Activated T-cell treated with anti-CD3 and anti-CD28 coated beads, Interleukin-2, amount 50 U/mL, for 72 hours (primary cell): Measurements from ENCODE around the gene FIBCD1. TPM values are rescaled to one million over a fixed set of nuclear protein-coding genes. Genes with fewer than 3 reads are reported as not detected.

ENCODE experiments used
- ATAC-seq, 2 donors: fragments of 150-1000 bp; cut with Tn5 transposase; replicated peaks in 1 of 2; 2 replicates each; pipeline ENCODE4 v1.10.0; 2021; ENCODE audit warnings: moderate library complexity in 2 of 2, mild to moderate bottlenecking in 1 of 2
- DNase-seq, 2 donors: peaks; one replicate each; pipeline ENCODE4 v3.0.0; 2021 to 2022; ENCODE audit warnings: mixed read lengths in 1 of 2
- H3K27ac Mint-ChIP-seq: one replicate; pipeline ENCODE4 v1.8.0; 2022; ENCODE audit warnings: mild to moderate bottlenecking, moderate library complexity, mixed read lengths
- H3K27me3 Mint-ChIP-seq: one replicate; pipeline ENCODE4 v1.8.0; 2022; ENCODE audit warnings: low read depth, mixed read lengths
- H3K36me3 Mint-ChIP-seq, 2 donors: one replicate each; pipeline ENCODE4 v1.8.0; 2022; ENCODE audit warnings: mixed read lengths in 2 of 2, mild to moderate bottlenecking in 1 of 2; ENCODE audit not compliant: insufficient read depth in 2 of 2
- H3K4me1 Mint-ChIP-seq: one replicate; pipeline ENCODE4 v1.8.0; 2022; ENCODE audit warnings: low read depth, mixed read lengths
- H3K4me3 Mint-ChIP-seq, 2 donors: one replicate each; pipeline ENCODE4 v1.8.0; 2022; ENCODE audit warnings: mild to moderate bottlenecking in 2 of 2, mixed read lengths in 2 of 2, moderate library complexity in 2 of 2
- H3K9me3 Mint-ChIP-seq, 2 donors: one replicate each; pipeline ENCODE4 v1.8.0; 2022; ENCODE audit warnings: mixed read lengths in 2 of 2
- total RNA-seq, 2 donors: library from RNA; stranded (reverse); gene quantifications; one replicate each; pipeline ENCODE4 v1.2.3, GENCODE V29; 2022

Gene FIBCD1
- total RNA-seq, 2 donors from 2014 or later: not detected

DNA sequence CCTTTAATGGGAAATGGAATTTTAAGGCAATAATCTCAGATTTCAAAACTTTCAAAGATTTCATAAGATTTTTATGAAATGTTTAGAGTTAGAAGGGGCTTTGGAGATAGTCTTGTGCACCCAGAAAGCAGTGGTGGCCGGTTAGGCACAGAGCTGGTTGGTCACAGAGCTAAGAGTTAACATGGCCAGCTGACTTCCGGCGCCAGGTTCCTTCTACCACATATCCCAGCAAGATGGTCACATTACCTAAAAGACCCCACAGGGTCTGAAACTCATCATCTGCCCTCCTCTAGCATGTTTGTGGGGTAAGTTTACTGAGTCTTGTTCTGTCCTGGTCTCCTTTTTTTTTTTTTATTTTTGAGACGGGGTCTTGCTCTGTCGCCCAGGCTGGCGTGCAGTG lies 61.7 kb downstream of the FIBCD1 start:
- ATAC-seq (no peak), DNase-seq (no peak)

GRCh38 chr9:130874783-130875182 lies 64.3 kb downstream of the FIBCD1 start:
- Mint-ChIP-seq H3K4me1 (no peaks in the 10 kb centered on the region), H3K27ac (no peak overlapping the region), H3K4me3 (no peak overlapping the region), H3K9me3 (no peaks in the 10 kb centered on the region), H3K36me3 (peaks cover 2 to 3% of the 10 kb centered on the region in 2 donors), H3K27me3 (no peaks in the 10 kb centered on the region)
- DNase-seq (no peak), ATAC-seq (no peak)

More for the DNA sequence above, 61.7 kb downstream of the FIBCD1 start:
- no peak overlapping the region for H3K4me3 Mint-ChIP-seq
- no peak overlapping the region for H3K27ac Mint-ChIP-seq
- H3K9me3 Mint-ChIP-seq: no peaks in the 10 kb centered on the region
- no peaks in the 10 kb centered on the region for H3K4me1 Mint-ChIP-seq
- peaks cover 3% of the 10 kb centered on the region in 2 donors for H3K36me3 Mint-ChIP-seq
- no peaks in the 10 kb centered on the region for H3K27me3 Mint-ChIP-seq

DNA sequence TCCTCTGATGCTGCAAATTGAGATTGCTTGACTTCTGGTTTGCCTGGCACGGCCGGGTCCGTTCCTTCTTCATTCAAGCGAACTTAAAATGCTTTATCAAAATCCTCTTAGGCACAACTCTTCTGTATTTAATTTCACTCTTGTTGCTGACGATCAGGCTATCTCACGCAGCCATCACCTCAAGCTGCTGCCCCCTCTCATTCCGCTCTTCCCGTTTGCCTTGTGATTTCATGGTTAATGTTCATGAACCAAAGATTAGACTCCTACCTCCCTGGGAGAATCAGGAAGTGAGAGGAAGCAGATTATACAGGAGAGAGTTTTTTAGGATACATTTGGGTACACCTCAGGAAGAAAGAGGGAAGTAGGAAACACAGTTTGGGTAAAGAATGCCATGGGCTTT lies 65.1 kb downstream of the FIBCD1 start:
- no peaks in the 10 kb centered on the region for H3K27me3 Mint-ChIP-seq
- H3K9me3 Mint-ChIP-seq: no peaks in the 10 kb centered on the region
- H3K4me1 Mint-ChIP-seq: no peaks in the 10 kb centered on the region
- no peak for DNase-seq
- peaks cover 2 to 3% of the 10 kb centered on the region in 2 donors for H3K36me3 Mint-ChIP-seq
- H3K4me3 Mint-ChIP-seq: no peak overlapping the region
- no peak for ATAC-seq
- H3K27ac Mint-ChIP-seq: no peak overlapping the region

GRCh38 chr9:130872912-130873503 lies 66.0 kb downstream of the FIBCD1 start:
- Mint-ChIP-seq H3K36me3 (peaks cover 2 to 3% of the 10 kb centered on the region in 2 donors), H3K4me3 (no peak overlapping the region), H3K27ac (no peak overlapping the region), H3K4me1 (no peaks in the 10 kb centered on the region), H3K9me3 (no peaks in the 10 kb centered on the region), H3K27me3 (no peaks in the 10 kb centered on the region)
- no peak for DNase-seq
- ATAC-seq: no peak

GRCh38 chr9:130872508-130872907 lies 66.5 kb downstream of the FIBCD1 start:
- Mint-ChIP-seq H3K27ac (no peak overlapping the region), H3K4me3 (no peak overlapping the region), H3K9me3 (no peaks in the 10 kb centered on the region), H3K4me1 (no peaks in the 10 kb centered on the region), H3K36me3 (peaks cover 2 to 3% of the 10 kb centered on the region in 2 donors), H3K27me3 (no peaks in the 10 kb centered on the region)
- no peak for ATAC-seq
- no peak for DNase-seq

GRCh38 chr9:130872093-130872492 lies 67.0 kb downstream of the FIBCD1 start:
- Mint-ChIP-seq H3K36me3 (peaks cover 2 to 3% of the 10 kb centered on the region in 2 donors), H3K27ac (no peak overlapping the region), H3K4me1 (no peaks in the 10 kb centered on the region), H3K4me3 (no peak overlapping the region), H3K9me3 (no peaks in the 10 kb centered on the region), H3K27me3 (no peaks in the 10 kb centered on the region)
- no peak for DNase-seq
- no peak for ATAC-seq

GRCh38 chr9:130871395-130872062 lies 67.5 kb downstream of the FIBCD1 start:
- H3K4me1 Mint-ChIP-seq: no peaks in the 10 kb centered on the region
- H3K36me3 Mint-ChIP-seq: peaks cover 2 to 3% of the 10 kb centered on the region in 2 donors
- H3K27me3 Mint-ChIP-seq: no peaks in the 10 kb centered on the region
- H3K9me3 Mint-ChIP-seq: no peaks in the 10 kb centered on the region
- H3K4me3 Mint-ChIP-seq: no peak overlapping the region
- no peak overlapping the region for H3K27ac Mint-ChIP-seq
- DNase-seq (no peak), ATAC-seq (no peak)

DNA sequence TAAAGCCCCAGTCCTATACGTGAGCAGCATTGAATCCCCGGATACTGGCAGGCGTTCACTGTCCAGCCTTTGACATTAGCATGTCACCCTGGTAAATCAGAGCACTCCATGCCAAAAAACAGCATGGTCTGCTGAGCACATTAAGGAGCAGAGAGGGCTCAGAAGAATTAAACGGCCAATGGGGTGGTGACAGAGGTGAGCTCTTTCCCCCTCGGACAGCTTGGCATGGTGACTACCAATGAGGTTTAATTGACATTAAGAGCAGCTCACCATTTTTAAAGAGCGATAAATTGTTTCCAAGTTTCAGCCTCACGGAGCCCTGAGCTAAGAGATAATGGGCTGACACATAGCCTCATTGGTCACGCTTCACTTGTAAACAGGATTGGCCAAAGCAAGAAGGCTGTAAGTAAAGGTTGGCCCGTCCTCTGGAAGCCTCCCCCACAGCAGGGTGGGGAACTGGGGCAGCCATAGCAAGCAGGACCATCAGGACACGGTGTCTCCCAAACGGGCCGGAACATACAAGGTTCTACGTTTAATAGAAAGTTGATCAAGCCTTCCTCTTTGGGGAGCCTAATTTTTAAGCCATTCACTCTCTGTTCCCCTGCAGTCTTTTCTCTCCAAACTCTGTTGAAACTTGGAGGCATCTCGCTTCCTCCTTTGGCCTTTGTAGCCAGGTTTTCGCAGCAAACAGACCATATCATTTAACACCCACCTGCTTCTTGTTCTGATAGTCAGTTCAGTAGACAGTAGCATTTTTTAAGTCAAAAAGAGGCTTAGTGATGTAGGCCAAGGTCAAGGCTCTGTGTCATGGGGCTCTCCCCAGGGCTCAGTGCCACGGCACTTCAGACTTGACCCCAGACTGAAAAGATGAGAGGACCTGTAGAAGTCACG lies 68.3 kb downstream of the FIBCD1 start:
- no peak for DNase-seq
- no peaks in the 10 kb centered on the region for H3K9me3 Mint-ChIP-seq
- no peak for ATAC-seq
- no peak overlapping the region for H3K27ac Mint-ChIP-seq
- no peak overlapping the region for H3K4me3 Mint-ChIP-seq
- H3K27me3 Mint-ChIP-seq: no peaks in the 10 kb centered on the region
- no peaks in the 10 kb centered on the region for H3K4me1 Mint-ChIP-seq
- H3K36me3 Mint-ChIP-seq: peaks cover 2 to 5% of the 10 kb centered on the region in 2 donors

GRCh38 chr9:130869250-130869649 lies 69.8 kb downstream of the FIBCD1 start:
- H3K4me3 Mint-ChIP-seq: no peak overlapping the region
- DNase-seq: no peak
- H3K4me1 Mint-ChIP-seq: no peaks in the 10 kb centered on the region
- H3K9me3 Mint-ChIP-seq: no peaks in the 10 kb centered on the region
- no peak for ATAC-seq
- H3K27ac Mint-ChIP-seq: no peak overlapping the region
- H3K36me3 Mint-ChIP-seq: peaks cover 0 to 5% of the 10 kb centered on the region in 2 donors
- H3K27me3 Mint-ChIP-seq: no peaks in the 10 kb centered on the region

GRCh38 chr9:130868230-130868629 lies 70.8 kb downstream of the FIBCD1 start:
- Mint-ChIP-seq H3K27me3 (no peaks in the 10 kb centered on the region), H3K4me1 (no peaks in the 10 kb centered on the region), H3K27ac (no peak overlapping the region), H3K36me3 (peaks cover 0 to 2% of the 10 kb centered on the region in 2 donors), H3K4me3 (no peak overlapping the region), H3K9me3 (no peaks in the 10 kb centered on the region)
- no peak for DNase-seq
- ATAC-seq: no peak

GRCh38 chr9:130867556-130867955 lies 71.5 kb downstream of the FIBCD1 start:
- no peaks in the 10 kb centered on the region for H3K9me3 Mint-ChIP-seq
- no peak overlapping the region for H3K4me3 Mint-ChIP-seq
- H3K4me1 Mint-ChIP-seq: no peaks in the 10 kb centered on the region
- no peak for DNase-seq
- ATAC-seq: no peak
- peaks cover 0 to 2% of the 10 kb centered on the region in 2 donors for H3K36me3 Mint-ChIP-seq
- no peak overlapping the region for H3K27ac Mint-ChIP-seq
- no peaks in the 10 kb centered on the region for H3K27me3 Mint-ChIP-seq

GRCh38 chr9:130866474-130866965 lies 72.5 kb downstream of the FIBCD1 start:
- peak; percentile 49 to 53 for ATAC-seq

DNA sequence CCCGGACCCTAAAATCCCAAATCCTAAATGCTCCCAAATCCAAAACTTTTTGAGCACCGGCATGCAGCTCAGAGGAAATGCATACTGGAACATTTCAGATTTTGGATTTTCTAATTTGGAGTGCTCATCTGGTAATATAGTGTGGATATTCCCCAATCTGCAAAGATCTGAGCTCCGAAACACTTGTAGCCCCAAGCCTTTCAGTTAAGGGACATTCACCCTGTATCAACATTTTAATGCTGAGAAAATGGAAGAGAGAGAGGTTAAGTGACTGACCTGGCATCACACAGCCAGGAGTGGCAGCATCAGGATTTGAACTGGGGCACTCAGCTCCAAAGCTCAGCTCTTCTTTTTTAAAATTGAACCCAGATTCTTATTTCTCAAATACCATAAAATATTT lies 73.1 kb downstream of the FIBCD1 start:
- no peak overlapping the region for H3K27ac Mint-ChIP-seq
- peaks cover 0 to 2% of the 10 kb centered on the region in 2 donors for H3K36me3 Mint-ChIP-seq
- no peak overlapping the region for H3K4me3 Mint-ChIP-seq
- ATAC-seq (no peak), DNase-seq (no peak)
- no peaks in the 10 kb centered on the region for H3K27me3 Mint-ChIP-seq
- no peaks in the 10 kb centered on the region for H3K9me3 Mint-ChIP-seq
- H3K4me1 Mint-ChIP-seq: no peaks in the 10 kb centered on the region

More at GRCh38 chr9:130866474-130866965, 72.5 kb downstream of the FIBCD1 start:
- Mint-ChIP-seq H3K4me1 (no peaks in the 10 kb centered on the region), H3K4me3 (no peak overlapping the region), H3K27ac (no peak overlapping the region), H3K27me3 (no peaks in the 10 kb centered on the region), H3K9me3 (no peaks in the 10 kb centered on the region), H3K36me3 (peaks cover 0 to 2% of the 10 kb centered on the region in 2 donors)
- peak; percentile 44 to 56 for DNase-seq
